Liver (tissue), 9 donors: ENCODE data around the gene ZFP82. TPM values are rescaled to one million over a fixed set of nuclear protein-coding genes. Genes with fewer than 3 reads are reported as not detected.

Experiments
- DNase-seq: peaks from one replicate; pipeline ENCODE4 v3.0.0-alpha.2; 2017; ENCODE audit warnings: low spot score
- H3K27ac ChIP-seq, 2 donors: one replicate each; pipeline ENCODE4 v1.7.0; 2013; ENCODE audit warnings: inconsistent platforms in 2 of 2, low read length in 2 of 2, control low read depth in 1 of 2, low read depth in 1 of 2, mild to moderate bottlenecking in 1 of 2
- H3K27me3 ChIP-seq, 4 donors: one replicate each; pipeline versions ENCODE4 v1.6.1 to v1.7.0; 2013; ENCODE audit warnings: low read length in 3 of 4, inconsistent platforms in 1 of 4, mild to moderate bottlenecking in 1 of 4, moderate library complexity in 1 of 4; ENCODE audit not compliant: control insufficient read depth in 4 of 4, insufficient read depth in 4 of 4
- H3K36me3 ChIP-seq, 4 donors: one replicate each; pipeline versions ENCODE4 v1.6.1 to v1.7.0; 2013; ENCODE audit warnings: low read length in 3 of 4, mild to moderate bottlenecking in 3 of 4, low read depth in 1 of 4, moderate library complexity in 1 of 4; ENCODE audit not compliant: control insufficient read depth in 4 of 4, insufficient read depth in 3 of 4
- H3K4me1 ChIP-seq, 4 donors: one replicate each; pipeline versions ENCODE4 v1.6.1 to v1.7.0; 2013; ENCODE audit warnings: low read length in 3 of 4, mild to moderate bottlenecking in 3 of 4, moderate library complexity in 1 of 4; ENCODE audit not compliant: control insufficient read depth in 4 of 4, insufficient read depth in 4 of 4
- H3K4me3 ChIP-seq, 3 donors: one replicate each; pipeline versions ENCODE4 v1.6.1 to v1.7.0; 2013; ENCODE audit warnings: low read length in 3 of 3, control low read depth in 1 of 3, low read depth in 1 of 3, mild to moderate bottlenecking in 1 of 3
- H3K9ac ChIP-seq, 2 donors: one replicate each; pipeline ENCODE4 v1.7.0; 2013; ENCODE audit warnings: low read length in 2 of 2, mild to moderate bottlenecking in 2 of 2, moderate library complexity in 2 of 2, control low read depth in 1 of 2, low read depth in 1 of 2
- H3K9me3 ChIP-seq, 4 donors: one replicate each; pipeline versions ENCODE4 v1.6.1 to v1.7.0; 2013; ENCODE audit warnings: low read length in 3 of 4; ENCODE audit not compliant: control insufficient read depth in 4 of 4
- EGR1 ChIP-seq, 2 donors: IDR thresholded peaks; 2 replicates each; pipeline ENCODE4 v1.6.1; 2016 to 2018; ENCODE audit warnings: antibody characterized with exemption in 2 of 2, low read depth in 2 of 2
- FOXA2 ChIP-seq: IDR thresholded peaks from 2 replicates; pipeline ENCODE4 v1.6.1; 2016; ENCODE audit warnings: antibody characterized with exemption
- GABPA ChIP-seq, 2 donors: IDR thresholded peaks in 1 of 2; conservative IDR thresholded peaks in 1 of 2; 2 replicates each; pipeline ENCODE4 v1.6.1; 2016; ENCODE audit warnings: antibody characterized with exemption in 2 of 2, mild to moderate bottlenecking in 1 of 2, moderate library complexity in 1 of 2
- HNF4A ChIP-seq, 2 donors: conservative IDR thresholded peaks; 2 replicates each; pipeline ENCODE4 v1.6.1; 2016; ENCODE audit warnings: antibody characterized with exemption in 2 of 2, mild to moderate bottlenecking in 2 of 2
- HNF4G ChIP-seq: IDR thresholded peaks from 2 replicates; pipeline ENCODE4 v1.6.1; 2016; ENCODE audit warnings: antibody characterized with exemption
- JUND ChIP-seq, 2 donors: IDR thresholded peaks; 2 replicates each; pipeline ENCODE4 v1.6.1; 2016; ENCODE audit warnings: antibody characterized with exemption in 2 of 2
- NR2F2 ChIP-seq: IDR thresholded peaks from 2 replicates; pipeline ENCODE4 v1.6.1; 2016; ENCODE audit warnings: antibody characterized with exemption
- RAD21 ChIP-seq, 2 donors: IDR thresholded peaks; 2 replicates each; pipeline ENCODE4 v1.6.1; 2016; ENCODE audit warnings: antibody characterized with exemption in 2 of 2, mild to moderate bottlenecking in 2 of 2
- RXRA ChIP-seq, 2 donors: IDR thresholded peaks; 2 replicates each; pipeline ENCODE4 v1.6.1; 2017 to 2018; ENCODE audit warnings: antibody characterized with exemption in 2 of 2, mild to moderate bottlenecking in 1 of 2
- TAF1 ChIP-seq: conservative IDR thresholded peaks from 2 replicates; pipeline ENCODE4 v1.6.1; 2016; ENCODE audit warnings: antibody characterized with exemption, mild to moderate bottlenecking
- WGBS: extraction: QIAGEN DNeasy Blood & Tissue Kit; methylation state at CpG from one replicate; pipeline ENCODE4 v1.1.7; 2013; 5-methylcytosine and 5-hydroxymethylcytosine counted together
- polyA plus RNA-seq, 2 donors: library from polyadenylated mRNA; stranded (reverse) in 1 of 2; unstranded in 1 of 2; fragments of 200-250 nt in 1 of 2; fragments of >200 nt in 1 of 2; fragmentation: Nextera tagmentation in 1 of 2; extraction: Ambion mirVana in 1 of 2; gene quantifications; one replicate each; pipeline versions ENCODE4 v1.2.1 to v1.2.3, GENCODE V29; 2013 to 2015
- total RNA-seq, 2 donors: library from RNA; depleted of rRNA; stranded (reverse); fragments of >200 nt; gene quantifications; one replicate each; pipeline ENCODE4 v1.2.3, GENCODE V29; 2014
- TF ChIP-seq, protein P1 (sequence below): IDR thresholded peaks from 2 replicates; pipeline ENCODE4 v1.6.1; 2016; ENCODE audit warnings: antibody characterized with exemption
- TF ChIP-seq, protein P2 (sequence below): IDR thresholded peaks from 2 replicates; pipeline ENCODE4 v1.6.1; 2016; ENCODE audit warnings: antibody characterized with exemption, mild to moderate bottlenecking
- TF ChIP-seq, protein P3 (sequence below): fragments of 150-350 bp; IDR thresholded peaks from 2 replicates; pipeline ENCODE4 v1.5.1; 2017; ENCODE audit warnings: improper control_type of control experiment, low read depth, low read length; ENCODE audit not compliant: missing input control
- TF ChIP-seq, protein P4 (sequence below): IDR thresholded peaks from 2 replicates; pipeline ENCODE4 v1.6.1; 2016; ENCODE audit warnings: antibody characterized with exemption
- TF ChIP-seq, protein P5 (sequence below): IDR thresholded peaks from 2 replicates; pipeline ENCODE4 v1.6.1; 2016; ENCODE audit warnings: antibody characterized with exemption
- donor health status: healthy.
- donor health status: healthy.
- donor health status: healthy.
- donor health status: healthy.
- donor health status: healthy.

ZFP82 gene
- total RNA-seq (1 to 10 TPM; 1.3 to 3.1 TPM), polyA plus RNA-seq (under 1 TPM; 0.40 to 0.79 TPM)

DNA sequence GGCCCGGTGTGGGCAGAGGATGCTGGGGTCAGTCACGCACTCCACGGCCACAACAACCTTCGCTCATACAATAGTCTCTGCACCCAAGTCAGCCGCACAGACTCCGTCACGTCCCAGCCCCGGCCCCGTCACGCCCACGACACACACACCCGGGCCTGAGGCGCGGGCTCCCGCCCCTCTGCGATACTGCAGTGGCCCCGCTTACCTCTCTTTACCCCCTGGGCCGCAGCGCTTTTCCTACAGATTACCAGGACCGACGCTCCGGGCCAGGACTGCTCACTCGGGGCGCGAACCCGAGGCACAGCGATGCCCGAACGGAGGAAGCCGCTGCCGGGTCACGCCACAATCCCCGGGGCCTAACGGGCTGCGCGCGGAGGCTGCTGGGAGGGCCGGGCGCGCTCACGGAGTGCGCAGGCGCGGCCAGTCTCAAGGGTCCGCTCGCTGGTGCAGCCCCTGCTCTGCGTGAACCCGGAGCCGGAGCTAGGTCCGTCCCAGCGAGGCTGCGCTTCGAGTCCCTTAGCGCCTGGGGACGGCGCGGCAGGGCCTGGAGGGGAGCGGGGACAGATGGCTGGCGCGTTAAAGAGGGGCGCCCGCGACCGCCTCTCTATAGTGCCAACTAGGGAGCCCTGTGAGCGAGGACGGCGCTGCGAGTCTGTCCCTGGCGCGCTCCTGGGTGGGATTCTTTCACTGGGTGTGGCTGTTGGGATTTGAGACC, at the start of gene ZFP82:
Gene ZFP82 (minus strand): TSS at position 358 of the 715 bp plus-strand sequence. CDS start 8,855 bp downstream, outside the sequence.
- DNase-seq: peak; percentile 81

DNA sequence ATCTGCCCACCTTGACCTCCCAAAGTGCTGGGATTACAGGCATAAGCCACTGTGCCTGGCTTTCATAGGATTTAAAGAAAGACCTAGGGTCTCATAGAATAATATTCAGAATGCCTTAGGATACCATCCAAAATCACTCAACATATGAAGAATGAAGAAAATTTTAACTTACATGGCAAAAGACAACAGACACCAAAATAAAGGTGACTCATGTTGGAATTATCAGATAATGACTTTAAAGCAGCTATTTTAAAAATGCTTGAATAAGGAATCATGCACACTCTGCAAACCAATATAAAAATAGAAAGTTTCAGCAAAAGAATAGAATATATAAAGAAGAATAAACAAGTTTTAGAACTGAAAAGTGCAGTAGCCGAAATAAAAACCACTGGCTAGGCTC, 41.6 kb upstream of the ZFP82 start:
- TF ChIP-seq, protein P1, sequence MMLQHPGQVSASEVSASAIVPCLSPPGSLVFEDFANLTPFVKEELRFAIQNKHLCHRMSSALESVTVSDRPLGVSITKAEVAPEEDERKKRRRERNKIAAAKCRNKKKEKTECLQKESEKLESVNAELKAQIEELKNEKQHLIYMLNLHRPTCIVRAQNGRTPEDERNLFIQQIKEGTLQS: no peak
- TF ChIP-seq, protein P2, sequence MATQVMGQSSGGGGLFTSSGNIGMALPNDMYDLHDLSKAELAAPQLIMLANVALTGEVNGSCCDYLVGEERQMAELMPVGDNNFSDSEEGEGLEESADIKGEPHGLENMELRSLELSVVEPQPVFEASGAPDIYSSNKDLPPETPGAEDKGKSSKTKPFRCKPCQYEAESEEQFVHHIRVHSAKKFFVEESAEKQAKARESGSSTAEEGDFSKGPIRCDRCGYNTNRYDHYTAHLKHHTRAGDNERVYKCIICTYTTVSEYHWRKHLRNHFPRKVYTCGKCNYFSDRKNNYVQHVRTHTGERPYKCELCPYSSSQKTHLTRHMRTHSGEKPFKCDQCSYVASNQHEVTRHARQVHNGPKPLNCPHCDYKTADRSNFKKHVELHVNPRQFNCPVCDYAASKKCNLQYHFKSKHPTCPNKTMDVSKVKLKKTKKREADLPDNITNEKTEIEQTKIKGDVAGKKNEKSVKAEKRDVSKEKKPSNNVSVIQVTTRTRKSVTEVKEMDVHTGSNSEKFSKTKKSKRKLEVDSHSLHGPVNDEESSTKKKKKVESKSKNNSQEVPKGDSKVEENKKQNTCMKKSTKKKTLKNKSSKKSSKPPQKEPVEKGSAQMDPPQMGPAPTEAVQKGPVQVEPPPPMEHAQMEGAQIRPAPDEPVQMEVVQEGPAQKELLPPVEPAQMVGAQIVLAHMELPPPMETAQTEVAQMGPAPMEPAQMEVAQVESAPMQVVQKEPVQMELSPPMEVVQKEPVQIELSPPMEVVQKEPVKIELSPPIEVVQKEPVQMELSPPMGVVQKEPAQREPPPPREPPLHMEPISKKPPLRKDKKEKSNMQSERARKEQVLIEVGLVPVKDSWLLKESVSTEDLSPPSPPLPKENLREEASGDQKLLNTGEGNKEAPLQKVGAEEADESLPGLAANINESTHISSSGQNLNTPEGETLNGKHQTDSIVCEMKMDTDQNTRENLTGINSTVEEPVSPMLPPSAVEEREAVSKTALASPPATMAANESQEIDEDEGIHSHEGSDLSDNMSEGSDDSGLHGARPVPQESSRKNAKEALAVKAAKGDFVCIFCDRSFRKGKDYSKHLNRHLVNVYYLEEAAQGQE: no peak
- TF ChIP-seq HNF4G (no peak), JUND (IDR thresholded peaks at IDR 0.05) (no peak), FOXA2 (no peak), GABPA (IDR thresholded peaks at IDR 0.05 in 1 of 2, conservative IDR thresholded peaks at IDR 0.05 in 1 of 2) (no peak), TAF1 (no peak), HNF4A (conservative IDR thresholded peaks at IDR 0.05) (no peak), EGR1 (IDR thresholded peaks at IDR 0.05; ENCODE audit: low read depth in 2 of 2) (no peak), NR2F2 (no peak)
- TF ChIP-seq, protein P3, sequence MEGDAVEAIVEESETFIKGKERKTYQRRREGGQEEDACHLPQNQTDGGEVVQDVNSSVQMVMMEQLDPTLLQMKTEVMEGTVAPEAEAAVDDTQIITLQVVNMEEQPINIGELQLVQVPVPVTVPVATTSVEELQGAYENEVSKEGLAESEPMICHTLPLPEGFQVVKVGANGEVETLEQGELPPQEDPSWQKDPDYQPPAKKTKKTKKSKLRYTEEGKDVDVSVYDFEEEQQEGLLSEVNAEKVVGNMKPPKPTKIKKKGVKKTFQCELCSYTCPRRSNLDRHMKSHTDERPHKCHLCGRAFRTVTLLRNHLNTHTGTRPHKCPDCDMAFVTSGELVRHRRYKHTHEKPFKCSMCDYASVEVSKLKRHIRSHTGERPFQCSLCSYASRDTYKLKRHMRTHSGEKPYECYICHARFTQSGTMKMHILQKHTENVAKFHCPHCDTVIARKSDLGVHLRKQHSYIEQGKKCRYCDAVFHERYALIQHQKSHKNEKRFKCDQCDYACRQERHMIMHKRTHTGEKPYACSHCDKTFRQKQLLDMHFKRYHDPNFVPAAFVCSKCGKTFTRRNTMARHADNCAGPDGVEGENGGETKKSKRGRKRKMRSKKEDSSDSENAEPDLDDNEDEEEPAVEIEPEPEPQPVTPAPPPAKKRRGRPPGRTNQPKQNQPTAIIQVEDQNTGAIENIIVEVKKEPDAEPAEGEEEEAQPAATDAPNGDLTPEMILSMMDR: no peak
- TF ChIP-seq, protein P4, sequence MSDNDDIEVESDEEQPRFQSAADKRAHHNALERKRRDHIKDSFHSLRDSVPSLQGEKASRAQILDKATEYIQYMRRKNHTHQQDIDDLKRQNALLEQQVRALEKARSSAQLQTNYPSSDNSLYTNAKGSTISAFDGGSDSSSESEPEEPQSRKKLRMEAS: no peak
- H3K27me3 ChIP-seq: no peaks in the 10 kb centered on the region
- H3K27ac ChIP-seq: no peak overlapping the region
- WGBS: 100% methylated on average over 1 of the region's 1 CpG
- peaks cover 13 to 30% (median 24%) of the 10 kb centered on the region in 4 donors for H3K9me3 ChIP-seq
- no peaks in the 10 kb centered on the region for H3K4me1 ChIP-seq
- no peak overlapping the region for H3K9ac ChIP-seq
- H3K4me3 ChIP-seq: peak overlapping the region in 1 of 3 donors; percentile 37
- peaks cover 5 to 30% (median 20%) of the 10 kb centered on the region in 4 donors for H3K36me3 ChIP-seq
- DNase-seq: no peak

More for the DNA sequence above, at the start of gene ZFP82:
- H3K4me3 ChIP-seq: peak within 1 kb of the TSS; percentile 55 to 73 (median 70)
- TF ChIP-seq JUND (IDR thresholded peaks at IDR 0.05) (no peak), RAD21 (IDR thresholded peaks at IDR 0.05) (peak in 1 of 2 donors; percentile 16), HNF4A (conservative IDR thresholded peaks at IDR 0.05) (no peak), RXRA (IDR thresholded peaks at IDR 0.05) (no peak), EGR1 (IDR thresholded peaks at IDR 0.05; ENCODE audit: low read depth in 2 of 2) (no peak), TAF1 (no peak)
- TF ChIP-seq, protein P1: no peak
- TF ChIP-seq, protein P5, sequence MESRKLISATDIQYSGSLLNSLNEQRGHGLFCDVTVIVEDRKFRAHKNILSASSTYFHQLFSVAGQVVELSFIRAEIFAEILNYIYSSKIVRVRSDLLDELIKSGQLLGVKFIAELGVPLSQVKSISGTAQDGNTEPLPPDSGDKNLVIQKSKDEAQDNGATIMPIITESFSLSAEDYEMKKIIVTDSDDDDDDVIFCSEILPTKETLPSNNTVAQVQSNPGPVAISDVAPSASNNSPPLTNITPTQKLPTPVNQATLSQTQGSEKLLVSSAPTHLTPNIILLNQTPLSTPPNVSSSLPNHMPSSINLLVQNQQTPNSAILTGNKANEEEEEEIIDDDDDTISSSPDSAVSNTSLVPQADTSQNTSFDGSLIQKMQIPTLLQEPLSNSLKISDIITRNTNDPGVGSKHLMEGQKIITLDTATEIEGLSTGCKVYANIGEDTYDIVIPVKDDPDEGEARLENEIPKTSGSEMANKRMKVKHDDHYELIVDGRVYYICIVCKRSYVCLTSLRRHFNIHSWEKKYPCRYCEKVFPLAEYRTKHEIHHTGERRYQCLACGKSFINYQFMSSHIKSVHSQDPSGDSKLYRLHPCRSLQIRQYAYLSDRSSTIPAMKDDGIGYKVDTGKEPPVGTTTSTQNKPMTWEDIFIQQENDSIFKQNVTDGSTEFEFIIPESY: no peak
- peaks cover 0 to 3% (median 0%) of the 10 kb centered on the region in 4 donors for H3K36me3 ChIP-seq
- peaks cover 0 to 5% (median 0%) of the 10 kb centered on the region in 4 donors for H3K27me3 ChIP-seq
- H3K27ac ChIP-seq: peak within 1 kb of the TSS; percentile 70 to 78
- peak within 1 kb of the TSS; percentile 29 to 47 for H3K9ac ChIP-seq
- H3K9me3 ChIP-seq: peaks cover 10 to 29% (median 17%) of the 10 kb centered on the region in 4 donors
- WGBS: 2% methylated on average over 70 of the region's 70 CpGs
- peaks cover 0 to 5% (median 4%) of the 10 kb centered on the region in 4 donors for H3K4me1 ChIP-seq
